H1 (cell line): ENCODE measurements around the gene RRP1. TPM values are rescaled to one million over a fixed set of nuclear protein-coding genes. Genes with fewer than 3 reads are reported as not detected.

Experiments used
- CTCF ChIA-PET: fragments of 300-600 bp; sonication (Branson Sonifier 250); formaldehyde crosslinking; loops from one replicate; lab custom pipeline; 2021; ENCODE audit not compliant: partially characterized antibody; lab: Charles Lee
- POLR2A ChIA-PET: fragments of 300-600 bp; sonication (Branson Sonifier 250); formaldehyde crosslinking; loops from one replicate; lab custom pipeline; 2021; ENCODE audit warnings: inconsistent platforms; ENCODE audit not compliant: partially characterized antibody; lab: Charles Lee
- DNase-seq, 2 experiments: peaks; one replicate each; pipeline versions ENCODE4 v3.0.0 to v3.0.0-alpha.2; 2010 to 2022; ENCODE audit warnings: low spot score in 2 of 2, low read depth in 1 of 2, mixed read lengths in 1 of 2
- FAIRE-seq: peaks from 2 replicates; lab custom pipeline; 2011; peaks lifted over from hg19 to GRCh38; lab: Jason Lieb, UNC
- H2AFZ ChIP-seq: 2 replicates; pipeline ENCODE4 v1.8.1; 2012; ENCODE audit warnings: low read length, inconsistent platforms
- H2AK5ac ChIP-seq: 2 replicates; pipeline ENCODE4 v1.6.1; 2013; ENCODE audit warnings: low read depth, low read length
- H2BK120ac ChIP-seq: replicated peaks from 2 replicates; pipeline ENCODE3; 2013; ENCODE audit warnings: low read depth, low read length, inconsistent platforms
- H2BK12ac ChIP-seq: 2 replicates; pipeline ENCODE4 v1.6.1; 2013; ENCODE audit warnings: low read depth, low read length
- H2BK15ac ChIP-seq: 2 replicates; pipeline ENCODE4 v1.6.1; 2013; ENCODE audit warnings: low read length
- H2BK20ac ChIP-seq: 2 replicates; pipeline ENCODE4 v1.6.1; 2013; ENCODE audit warnings: low read length
- H2BK5ac ChIP-seq: 2 replicates; pipeline ENCODE4 v1.6.1; 2013; ENCODE audit warnings: low read depth, low read length
- H3K14ac ChIP-seq: 2 replicates; pipeline ENCODE4 v1.6.1; 2013; ENCODE audit warnings: inconsistent platforms; ENCODE audit not compliant: insufficient read length
- H3K18ac ChIP-seq: 2 replicates; pipeline ENCODE4 v1.6.1; 2013; ENCODE audit warnings: low read length; ENCODE audit errors: extremely low read depth
- H3K23ac ChIP-seq: 2 replicates; pipeline ENCODE4 v1.6.1; 2013; ENCODE audit warnings: inconsistent platforms; ENCODE audit not compliant: insufficient read length
- H3K23me2 ChIP-seq: 2 replicates; pipeline ENCODE4 v1.6.1; 2013; ENCODE audit warnings: low read depth, low read length
- H3K27ac ChIP-seq: 2 replicates; pipeline ENCODE4 v1.6.1; 2011; ENCODE audit warnings: low read depth, low read length, inconsistent platforms
- H3K27me3 ChIP-seq, 4 experiments: replicated peaks in 1 of 4; 1 replicate in 1 of 4; 2 replicates in 3 of 4; pipeline versions ENCODE4 v1.6.1 to v1.8.1; 2011 to 2013; ENCODE audit warnings: low read length in 3 of 4, mild to moderate bottlenecking in 3 of 4, inconsistent platforms in 2 of 4, mixed read lengths in 2 of 4, moderate library complexity in 1 of 4; ENCODE audit not compliant: control insufficient read depth in 3 of 4, insufficient read depth in 3 of 4; ENCODE audit errors: extremely low read depth in 1 of 4
- H3K36me3 ChIP-seq, 4 experiments: 2 replicates each; pipeline versions ENCODE4 v1.6.1 to v1.8.1; 2011 to 2013; ENCODE audit warnings: mild to moderate bottlenecking in 4 of 4, low read length in 3 of 4, moderate library complexity in 2 of 4, control low read depth in 1 of 4, inconsistent platforms in 1 of 4; ENCODE audit not compliant: insufficient read depth in 4 of 4, control insufficient read depth in 2 of 4
- H3K4ac ChIP-seq: replicated peaks from 2 replicates; pipeline ENCODE3; 2013; ENCODE audit warnings: low read length, low read depth, mixed read lengths, inconsistent platforms; ENCODE audit not compliant: insufficient read length
- H3K4me1 ChIP-seq, 4 experiments: replicated peaks in 1 of 4; 1 replicate in 1 of 4; 2 replicates in 3 of 4; pipeline versions ENCODE4 v1.6.1 to v1.8.1; 2011 to 2013; ENCODE audit warnings: low read length in 3 of 4, inconsistent platforms in 2 of 4, mixed read lengths in 1 of 4; ENCODE audit not compliant: insufficient read depth in 4 of 4, control insufficient read depth in 3 of 4
- H3K4me2 ChIP-seq, 2 experiments: 2 replicates each; pipeline versions ENCODE4 v1.6.1 to v1.8.1; 2011 to 2013; ENCODE audit warnings: low read depth in 2 of 2, low read length in 2 of 2, control low read depth in 1 of 2, inconsistent platforms in 1 of 2, mild to moderate bottlenecking in 1 of 2; ENCODE audit not compliant: insufficient read depth in 1 of 2
- H3K4me3 ChIP-seq, 4 experiments: fragments of 200-600, 300-600 bp in 1 of 4; sonication (generic), shearing (Covaris generic), sonication (Bioruptor Twin) in 1 of 4; 2 replicates each; pipeline versions ENCODE4 v1.5.1 to v1.8.1; 2011 to 2016; ENCODE audit warnings: low read length in 4 of 4, low read depth in 3 of 4, control low read depth in 2 of 4, inconsistent platforms in 2 of 4, mild to moderate bottlenecking in 2 of 4, mixed read lengths in 1 of 4, moderate library complexity in 1 of 4; ENCODE audit not compliant: insufficient read depth in 2 of 4; ENCODE audit errors: extremely low read depth in 1 of 4
- H3K56ac ChIP-seq: replicated peaks from 2 replicates; pipeline ENCODE3; 2013; ENCODE audit warnings: low read depth, mild to moderate bottlenecking, mixed read lengths, low read length, inconsistent platforms; ENCODE audit not compliant: insufficient read length
- H3K79me1 ChIP-seq: 2 replicates; pipeline ENCODE4 v1.6.1; 2013; ENCODE audit warnings: low read depth, low read length, control low read depth
- H3K79me2 ChIP-seq, 2 experiments: 2 replicates each; pipeline versions ENCODE4 v1.6.1 to v1.8.1; 2012 to 2013; ENCODE audit warnings: low read length in 2 of 2, mild to moderate bottlenecking in 2 of 2, inconsistent platforms in 1 of 2; ENCODE audit not compliant: insufficient read depth in 2 of 2, control insufficient read depth in 1 of 2
- H3K9ac ChIP-seq, 4 experiments: replicated peaks in 1 of 4; 1 replicate in 1 of 4; 2 replicates in 3 of 4; pipeline versions ENCODE4 v1.6.1 to v1.8.1; 2011 to 2013; ENCODE audit warnings: low read depth in 3 of 4, low read length in 3 of 4, control low read depth in 2 of 4, mild to moderate bottlenecking in 2 of 4, moderate library complexity in 2 of 4, inconsistent platforms in 1 of 4; ENCODE audit errors: extremely low read depth in 1 of 4
- H3K9me3 ChIP-seq, 2 experiments: 2 replicates each; pipeline versions ENCODE4 v1.6.1 to v1.8.1; 2012 to 2013; ENCODE audit warnings: mild to moderate bottlenecking in 2 of 2, moderate library complexity in 2 of 2, control low read depth in 1 of 2, inconsistent platforms in 1 of 2, low read depth in 1 of 2, low read length in 1 of 2, mixed read lengths in 1 of 2; ENCODE audit not compliant: insufficient read depth in 2 of 2
- H4K20me1 ChIP-seq, 2 experiments: replicated peaks in 1 of 2; 2 replicates each; pipeline versions ENCODE3 to v1.8.1; 2011 to 2013; ENCODE audit warnings: inconsistent platforms in 2 of 2, low read length in 2 of 2, mild to moderate bottlenecking in 1 of 2; ENCODE audit not compliant: insufficient read depth in 2 of 2, control insufficient read depth in 1 of 2
- H4K5ac ChIP-seq: 2 replicates; pipeline ENCODE4 v1.6.1; 2013; ENCODE audit warnings: low read length, low read depth, mixed read lengths, inconsistent platforms; ENCODE audit not compliant: insufficient read length
- H4K8ac ChIP-seq: 2 replicates; pipeline ENCODE4 v1.8.0; 2013; ENCODE audit warnings: mild to moderate bottlenecking, moderate library complexity, low read length, inconsistent platforms; ENCODE audit not compliant: insufficient read depth; ENCODE audit errors: extremely low read depth
- H4K91ac ChIP-seq: replicated peaks from 2 replicates; pipeline ENCODE3; 2013; ENCODE audit warnings: low read length, mixed read lengths, inconsistent platforms; ENCODE audit not compliant: insufficient read length
- ASH2L ChIP-seq: fragments of 200-600, 300-600 bp; sonication (generic); IDR thresholded peaks from one replicate; pipeline ENCODE4 v1.7.1; 2017; ENCODE audit warnings: low read length
- ATF3 ChIP-seq: IDR thresholded peaks from 2 replicates; pipeline ENCODE4 v1.6.1; 2011; ENCODE audit warnings: low read depth, mild to moderate bottlenecking, low read length; ENCODE audit not compliant: insufficient read depth
- CBX8 ChIP-seq: fragments of 300-800, 300-1000 bp; sonication (generic); IDR thresholded peaks from 2 replicates; pipeline ENCODE4 v1.7.1; 2016; ENCODE audit warnings: low read depth, low read length, borderline replicate concordance
- CHD2 ChIP-seq: IDR thresholded peaks from 2 replicates; pipeline ENCODE4 v1.6.1; 2012; ENCODE audit warnings: low read length, improper control_type of control experiment
- CREB1 ChIP-seq: IDR thresholded peaks from 2 replicates; pipeline ENCODE4 v1.6.1; 2012; ENCODE audit warnings: inconsistent platforms
- EP300 ChIP-seq, 2 experiments: IDR thresholded peaks; 1 replicate in 1 of 2; 2 replicates in 1 of 2; pipeline ENCODE4 v1.6.1; 2011 to 2012; ENCODE audit warnings: low read depth in 2 of 2, low read length in 2 of 2, mild to moderate bottlenecking in 2 of 2, borderline replicate concordance in 1 of 2, inconsistent platforms in 1 of 2, moderate library complexity in 1 of 2
- NRF1 ChIP-seq: IDR thresholded peaks from 2 replicates; pipeline ENCODE4 v1.6.1; 2011; ENCODE audit warnings: mild to moderate bottlenecking, low read depth, low read length, improper control_type of control experiment
- POLR2A ChIP-seq, 2 experiments: IDR thresholded peaks; 1 replicate in 1 of 2; 2 replicates in 1 of 2; pipeline ENCODE4 v1.6.1; 2011; ENCODE audit warnings: low read depth in 2 of 2, low read length in 2 of 2, mild to moderate bottlenecking in 2 of 2; ENCODE audit errors: control extremely low read depth in 1 of 2
- POLR2AphosphoS5 ChIP-seq: IDR thresholded peaks from 2 replicates; pipeline ENCODE4 v1.6.1; 2011; ENCODE audit warnings: low read depth, low read length
- RXRA ChIP-seq: IDR thresholded peaks from 2 replicates; pipeline ENCODE4 v1.6.1; 2011; ENCODE audit warnings: low read depth, mild to moderate bottlenecking, low read length, moderate library complexity; ENCODE audit not compliant: insufficient read depth
- SAP30 ChIP-seq: fragments of 300-600 bp; sonication (generic); IDR thresholded peaks from 2 replicates; pipeline ENCODE4 v1.7.1; 2012; ENCODE audit warnings: low read length, moderate library complexity, mild to moderate bottlenecking, inconsistent platforms; ENCODE audit not compliant: insufficient read depth, insufficient replicate concordance
- SRF ChIP-seq: IDR thresholded peaks from 2 replicates; pipeline ENCODE4 v1.6.1; 2011; ENCODE audit warnings: mild to moderate bottlenecking, low read depth, low read length, moderate library complexity
- TAF7 ChIP-seq: optimal IDR thresholded peaks from 2 replicates; pipeline ENCODE3; 2011; ENCODE audit warnings: low read depth, mild to moderate bottlenecking, inconsistent platforms, low read length, moderate library complexity, borderline replicate concordance
- TBP ChIP-seq: IDR thresholded peaks from 2 replicates; pipeline ENCODE4 v1.6.1; 2011; ENCODE audit warnings: low read depth, low read length, improper control_type of control experiment
- TEAD4 ChIP-seq: IDR thresholded peaks from 2 replicates; pipeline ENCODE4 v1.6.1; 2012; ENCODE audit warnings: low read depth, low read length, inconsistent platforms, mixed read lengths
- WGBS, 2 experiments: shearing (Covaris generic) in 1 of 2; methylation state at CpG; one replicate each; pipeline versions ENCODE4 v1.1.6 to v1.1.7; 2013 to 2015; ENCODE audit warnings: low lambda C conversion rate in 2 of 2, mixed read lengths in 2 of 2, inconsistent platforms in 1 of 2, low coverage in 1 of 2, missing lambda C conversion rate in 1 of 2; ENCODE audit not compliant: insufficient replicate concordance in 2 of 2, insufficient coverage in 1 of 2, insufficient read length in 1 of 2; ENCODE audit errors: extremely low coverage in 1 of 2, missing lambda C conversion rate in 1 of 2; 5-methylcytosine and 5-hydroxymethylcytosine counted together
- polyA plus RNA-seq, 7 experiments: library from polyadenylated mRNA; depleted of rRNA in 3 of 7; stranded (reverse) in 5 of 7; unstranded in 2 of 7; fragments of >200 nt in 5 of 7; fragments of 200-250 nt in 2 of 7; gene quantifications; 1 replicate in 5 of 7; 2 replicates in 1 of 7; 4 replicates in 1 of 7; pipeline versions ENCODE4 v1.2.1 to v1.2.3, GENCODE V29; 2011 to 2013; ENCODE audit warnings: missing spikeins in 2 of 7, mixed read lengths in 2 of 7
- total RNA-seq: library from RNA; stranded (reverse); fragmentation: NEBNext Ultra II Directional; extraction: Animal tissue kit (Norgen Biotek cat#: 25700); gene quantifications from 2 replicates; pipeline ENCODE4 v1.2.1, GENCODE V29; 2021

RRP1 gene
- total and polyA plus RNA-seq, 2 of the 8 experiments (the other 6 are each of a cell fraction or from before 2014, with no cell fraction given), result 11.6 to 55.2 TPM

- H4K8ac ChIP-seq, result no peak overlapping the region
- H2AFZ ChIP-seq, result no peak overlapping the region
- DNase-seq, result no peak
- H3K9ac ChIP-seq, result no peak overlapping the region
- no peaks in the 10 kb centered on the region for H3K27me3 ChIP-seq
- H2BK15ac ChIP-seq, result no peak overlapping the region
- H2BK120ac ChIP-seq, result no peak overlapping the region
- no peak overlapping the region for H3K18ac ChIP-seq
- H3K4me2 ChIP-seq, result no peak overlapping the region
- no peaks in the 10 kb centered on the region for H3K9me3 ChIP-seq
- no peaks in the 10 kb centered on the region for H3K23me2 ChIP-seq
- no peak overlapping the region for H2BK5ac ChIP-seq
- H3K79me2 ChIP-seq, result no peaks in the 10 kb centered on the region
- 0 out of 2 replicates have a peak overlapping the region, but pooled peaks have one; percentile 53 for H2AK5ac ChIP-seq
- no peaks in the 10 kb centered on the region for H3K4me1 ChIP-seq
- FAIRE-seq, result no peak
- H3K14ac ChIP-seq, result no peak overlapping the region
- H3K27ac ChIP-seq, result no peak overlapping the region
- H3K4ac ChIP-seq, result no peak overlapping the region
- no peak overlapping the region for H3K4me3 ChIP-seq
- H2BK12ac ChIP-seq, result no peak overlapping the region
- H3K23ac ChIP-seq, result no peak overlapping the region
- no peaks in the 10 kb centered on the region for H4K20me1 ChIP-seq
- no peak overlapping the region for H3K56ac ChIP-seq
- WGBS, 2 experiments, result 93% methylated on average over 10 of the region's 10 CpGs; no CpG with 5 or more reads in 1 of the 2 experiments
- ChIA-PET POLR2A (no interaction called here), CTCF (interaction anchor here (1.1 to 3.1 kb wide), 2 partner anchors 16 to 108 kb away, joined by 3 to 11 read pairs; no protein-coding TSS in a partner anchor)
- H3K79me1 ChIP-seq, result no peaks in the 10 kb centered on the region
- no peaks in the 10 kb centered on the region for H3K36me3 ChIP-seq
- H2BK20ac ChIP-seq, result no peak overlapping the region
- H4K5ac ChIP-seq, result no peak overlapping the region
- no peak overlapping the region for H4K91ac ChIP-seq
- TF ChIP-seq TBP (no peak), SAP30 (no peak), CREB1 (no peak), EP300 (IDR thresholded peaks at IDR 0.05; ENCODE audit: borderline replicate concordance in 1 of 2, low read depth in 2 of 2, low read length in 2 of 2) (no peak), TEAD4 (no peak), CHD2 (no peak), CBX8 (no peak), RXRA (no peak), ATF3 (no peak), NRF1 (no peak), POLR2AphosphoS5 (no peak), ASH2L (no peak), SRF (no peak), TAF7 (no peak), POLR2A (IDR thresholded peaks at IDR 0.05; ENCODE audit: control extremely low read depth in 1 of 2, low read depth in 2 of 2, low read length in 2 of 2) (no peak)
Observed at GRCh38 chr21:43832648-43833047, 43.3 kb downstream of the RRP1 start.
